Neural progenitor cell (in vitro differentiated cells): ENCODE results near the gene MAVS. TPM values are rescaled to one million over a fixed set of nuclear protein-coding genes. Genes with fewer than 3 reads are reported as not detected.
A peak's percentile ranks its signal among the peaks of the same experiment; 100 is the strongest.
"Not testable (repeated sequence)": the region's sequence is repeated elsewhere in the genome, so short reads cannot be mapped to it uniquely, and the experiment has no call there.

Source experiments
- DNase-seq: peaks from one replicate; pipeline ENCODE4 v3.0.0-alpha.2; 2016; ENCODE audit warnings: low spot score
- H2AFZ ChIP-seq: fragments of 200-600 bp; sonication (generic); replicated peaks from 2 replicates; pipeline ENCODE4 v1.6.1; 2016; ENCODE audit warnings: antibody characterized with exemption
- H3F3A ChIP-seq: fragments of 200-600 bp; sonication (generic); 2 replicates; pipeline ENCODE4 v1.6.1; 2016; ENCODE audit warnings: antibody characterized with exemption, low read depth
- H3K27ac ChIP-seq: fragments of 200-600 bp; sonication (generic); 2 replicates; pipeline ENCODE4 v1.5.1; 2016; ENCODE audit warnings: mild to moderate bottlenecking
- H3K27me3 ChIP-seq: fragments of 200-600 bp; sonication (generic); 2 replicates; pipeline ENCODE4 v1.6.1; 2016; ENCODE audit warnings: mild to moderate bottlenecking, moderate library complexity
- H3K36me3 ChIP-seq: fragments of 200-600 bp; sonication (generic); 2 replicates; pipeline ENCODE4 v1.5.1; 2016
- H3K4me1 ChIP-seq: fragments of 200-600 bp; sonication (generic); 2 replicates; pipeline ENCODE4 v1.6.1; 2016; ENCODE audit warnings: mixed run types
- H3K4me2 ChIP-seq: fragments of 200-600 bp; sonication (generic); 2 replicates; pipeline ENCODE4 v1.6.1; 2016
- H3K4me3 ChIP-seq: fragments of 200-600 bp; sonication (generic); 2 replicates; pipeline ENCODE4 v1.5.1; 2016
- H3K79me2 ChIP-seq: fragments of 200-600 bp; sonication (generic); 2 replicates; pipeline ENCODE4 v1.6.1; 2016; ENCODE audit warnings: low read depth
- H3K9ac ChIP-seq: fragments of 200-600 bp; sonication (generic); 2 replicates; pipeline ENCODE4 v1.6.1; 2016
- H3K9me3 ChIP-seq: fragments of 200-600 bp; sonication (generic); 2 replicates; pipeline ENCODE4 v1.5.1; 2016; ENCODE audit warnings: low read depth
- H4K20me1 ChIP-seq: fragments of 200-600 bp; sonication (generic); 2 replicates; pipeline ENCODE4 v1.6.1; 2016; ENCODE audit warnings: low read depth
- H3K27ac Mint-ChIP-seq: 3 replicates; pipeline ENCODE4 v1.8.0; 2021; ENCODE audit warnings: mixed read lengths
- H3K27me3 Mint-ChIP-seq: 2 replicates; pipeline ENCODE4 v1.8.0; 2022; ENCODE audit warnings: low read depth, mild to moderate bottlenecking, inconsistent platforms, moderate library complexity, mixed read lengths; ENCODE audit not compliant: insufficient read depth
- H3K36me3 Mint-ChIP-seq: 3 replicates; pipeline ENCODE4 v1.8.0; 2021; ENCODE audit warnings: mixed read lengths
- H3K4me1 Mint-ChIP-seq: 3 replicates; pipeline ENCODE4 v1.8.0; 2021; ENCODE audit warnings: mixed read lengths
- H3K4me3 Mint-ChIP-seq: 3 replicates; pipeline ENCODE4 v1.8.0; 2021; ENCODE audit warnings: mild to moderate bottlenecking, moderate library complexity, mixed read lengths
- H3K9me3 Mint-ChIP-seq: 3 replicates; pipeline ENCODE4 v1.8.0; 2020; ENCODE audit warnings: mixed read lengths
- CTCF ChIP-seq: fragments of 200-600 bp; sonication (generic); IDR thresholded peaks from 2 replicates; pipeline ENCODE4 v1.5.1; 2017; ENCODE audit warnings: antibody characterized with exemption, mild to moderate bottlenecking
- EZH2 ChIP-seq: fragments of 200-600 bp; sonication (generic); IDR thresholded peaks from 2 replicates; pipeline ENCODE4 v1.6.1; 2017; ENCODE audit warnings: antibody characterized with exemption, mild to moderate bottlenecking, moderate library complexity
- EZH2phosphoT487 ChIP-seq: fragments of 200-600 bp; sonication (generic); IDR thresholded peaks from 2 replicates; pipeline ENCODE4 v1.6.1; 2017; ENCODE audit warnings: antibody characterized with exemption
- total RNA-seq: library from RNA; depleted of rRNA; stranded (reverse); fragments of >200 nt; gene quantifications from 2 replicates; pipeline ENCODE4 v1.2.3, GENCODE V29; 2015; ENCODE audit warnings: low replicate concordance

MAVS gene
- total RNA-seq, 1 donor from 2014 or later = 14.1 TPM

GRCh38 chr20:3825526-3825925, 21.1 kb upstream of the MAVS start:
- H3K27me3 Mint-ChIP-seq = no peaks in the 10 kb centered on the region
- TF ChIP-seq EZH2phosphoT487 (no peak), EZH2 (no peak), CTCF (no peak)
- no peak overlapping the region for H3K4me2 ChIP-seq
- H3K36me3 Mint-ChIP-seq = peaks cover 6% of the 10 kb centered on the region
- no peaks in the 10 kb centered on the region for H3K9me3 ChIP-seq
- no peak overlapping the region for H3K9ac ChIP-seq
- H3K27ac ChIP-seq = no peak overlapping the region
- no peaks in the 10 kb centered on the region for H3K9me3 Mint-ChIP-seq
- peaks cover 6% of the 10 kb centered on the region for H3K4me1 ChIP-seq
- no peaks in the 10 kb centered on the region for H3K36me3 ChIP-seq
- peak overlapping the region; percentile 78 for H3K27ac Mint-ChIP-seq
- peaks cover 4% of the 10 kb centered on the region for H3K79me2 ChIP-seq
- peaks cover 15% of the 10 kb centered on the region for H3K4me1 Mint-ChIP-seq
- DNase-seq = no peak
- H3K4me3 Mint-ChIP-seq = no peak overlapping the region
- H3K4me3 ChIP-seq = no peak overlapping the region
- H4K20me1 ChIP-seq = no peaks in the 10 kb centered on the region
- H3K27me3 ChIP-seq = no peaks in the 10 kb centered on the region
- H3F3A ChIP-seq = peaks cover 9% of the 10 kb centered on the region
- H2AFZ ChIP-seq = no peak overlapping the region

DNA sequence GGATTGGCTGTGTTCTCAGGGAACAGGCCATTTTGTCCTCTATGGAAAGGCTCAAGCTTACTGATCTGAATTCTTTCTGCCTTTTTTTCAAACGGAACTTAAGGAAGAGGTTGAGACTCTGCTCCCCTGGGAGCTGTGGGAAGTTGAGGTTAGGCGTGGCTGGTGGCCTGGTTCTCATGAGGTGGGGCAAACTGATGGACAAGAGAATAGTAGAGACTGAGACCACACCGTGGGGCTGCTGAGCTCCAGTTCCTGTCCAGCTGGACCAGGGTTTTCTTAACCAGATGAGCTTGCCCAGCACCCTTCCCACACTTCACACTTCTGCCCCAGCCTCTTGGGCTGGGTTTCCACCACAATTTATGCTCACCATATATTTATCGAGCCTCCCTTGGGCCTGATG, 20.2 kb upstream of the MAVS start:
- H3K9me3 ChIP-seq = no peaks in the 10 kb centered on the region
- no peaks in the 10 kb centered on the region for H4K20me1 ChIP-seq
- no peak overlapping the region for H3K9ac ChIP-seq
- peaks cover 12% of the 10 kb centered on the region for H3K4me1 Mint-ChIP-seq
- peaks cover 1% of the 10 kb centered on the region for H3K4me1 ChIP-seq
- TF ChIP-seq EZH2 = no peak
- TF ChIP-seq EZH2phosphoT487 = no peak
- no peak for TF ChIP-seq CTCF
- no peaks in the 10 kb centered on the region for H3K27me3 ChIP-seq
- H3K27me3 Mint-ChIP-seq = no peaks in the 10 kb centered on the region
- no peak overlapping the region for H3K4me2 ChIP-seq
- no peaks in the 10 kb centered on the region for H3K36me3 ChIP-seq
- H3K27ac ChIP-seq = no peak overlapping the region
- H2AFZ ChIP-seq = no peak overlapping the region
- peaks cover 7% of the 10 kb centered on the region for H3K36me3 Mint-ChIP-seq
- peak overlapping the region; percentile 85 for H3K27ac Mint-ChIP-seq
- no peaks in the 10 kb centered on the region for H3K9me3 Mint-ChIP-seq
- peaks cover 2% of the 10 kb centered on the region for H3F3A ChIP-seq
- no peak for DNase-seq
- H3K4me3 Mint-ChIP-seq = no peak overlapping the region
- no peaks in the 10 kb centered on the region for H3K79me2 ChIP-seq
- H3K4me3 ChIP-seq = no peak overlapping the region

GRCh38 chr20:3828798-3829197, 17.8 kb upstream of the MAVS start:
- H4K20me1 ChIP-seq = no peaks in the 10 kb centered on the region
- no peak overlapping the region for H3K27ac ChIP-seq
- no peak overlapping the region for H3K9ac ChIP-seq
- peaks cover 7% of the 10 kb centered on the region for H3K4me1 Mint-ChIP-seq
- no peaks in the 10 kb centered on the region for H3K27me3 Mint-ChIP-seq
- H3K36me3 ChIP-seq = no peaks in the 10 kb centered on the region
- TF ChIP-seq EZH2 (no peak), EZH2phosphoT487 (no peak), CTCF (no peak)
- no peak overlapping the region for H3K4me3 ChIP-seq
- no peaks in the 10 kb centered on the region for H3K27me3 ChIP-seq
- H3K79me2 ChIP-seq = no peaks in the 10 kb centered on the region
- H3K4me1 ChIP-seq = no peaks in the 10 kb centered on the region
- no peaks in the 10 kb centered on the region for H3K9me3 ChIP-seq
- DNase-seq = no peak
- no peaks in the 10 kb centered on the region for H3K9me3 Mint-ChIP-seq
- no peak overlapping the region for H3K27ac Mint-ChIP-seq
- no peak overlapping the region for H3K4me2 ChIP-seq
- no peak overlapping the region for H2AFZ ChIP-seq
- peaks cover 10% of the 10 kb centered on the region for H3K36me3 Mint-ChIP-seq
- no peaks in the 10 kb centered on the region for H3F3A ChIP-seq
- H3K4me3 Mint-ChIP-seq = no peak overlapping the region

DNA sequence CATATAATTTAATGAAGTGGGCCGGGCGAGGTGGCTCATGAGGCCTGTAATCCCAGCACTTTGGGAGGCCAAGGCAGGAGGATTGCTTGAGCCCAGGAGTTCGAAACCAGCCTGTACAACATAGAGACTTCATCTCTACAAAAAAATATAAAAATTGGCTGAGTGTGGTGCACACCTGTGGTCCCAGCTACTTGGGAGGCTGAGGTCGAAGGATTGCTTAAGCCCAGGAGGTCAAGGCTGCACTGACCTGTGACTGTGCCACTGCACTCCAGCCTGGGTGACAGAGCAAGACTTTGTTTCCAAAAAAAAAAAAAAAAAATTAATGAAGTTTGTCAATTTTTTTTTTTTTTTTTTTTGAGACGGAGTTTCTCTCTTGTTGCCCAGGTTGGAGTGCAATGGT, 16.7 kb upstream of the MAVS start:
- H3K79me2 ChIP-seq, H3K9me3 Mint-ChIP-seq, H3K4me3 ChIP-seq, DNase-seq, H3K27me3 ChIP-seq, H3K4me1 ChIP-seq, H3K27ac Mint-ChIP-seq, H3K36me3 ChIP-seq, H3K4me3 Mint-ChIP-seq, H3F3A ChIP-seq, H3K27ac ChIP-seq, H2AFZ ChIP-seq, H3K9me3 ChIP-seq, H3K4me2 ChIP-seq, H3K27me3 Mint-ChIP-seq, H4K20me1 ChIP-seq, H3K9ac ChIP-seq, H3K4me1 Mint-ChIP-seq, H3K36me3 Mint-ChIP-seq: not testable (repeated sequence)
